H1 (cell line): ENCODE data around the gene ABCA9. TPM values are rescaled to one million over a fixed set of nuclear protein-coding genes. Genes with fewer than 3 reads are reported as not detected.

Experiments
- CTCF ChIA-PET: fragments of 300-600 bp; sonication (Branson Sonifier 250); formaldehyde crosslinking; loops from one replicate; lab custom pipeline; 2021; ENCODE audit not compliant: partially characterized antibody; lab: Charles Lee
- POLR2A ChIA-PET: fragments of 300-600 bp; sonication (Branson Sonifier 250); formaldehyde crosslinking; loops from one replicate; lab custom pipeline; 2021; ENCODE audit warnings: inconsistent platforms; ENCODE audit not compliant: partially characterized antibody; lab: Charles Lee
- DNase-seq, 2 experiments: peaks; one replicate each; pipeline versions ENCODE4 v3.0.0 to v3.0.0-alpha.2; 2010 to 2022; ENCODE audit warnings: low spot score in 2 of 2, low read depth in 1 of 2, mixed read lengths in 1 of 2
- FAIRE-seq: peaks from 2 replicates; lab custom pipeline; 2011; peaks lifted over from hg19 to GRCh38; lab: Jason Lieb, UNC
- H2AFZ ChIP-seq: 2 replicates; pipeline ENCODE4 v1.8.1; 2012; ENCODE audit warnings: low read length, inconsistent platforms
- H2AK5ac ChIP-seq: 2 replicates; pipeline ENCODE4 v1.6.1; 2013; ENCODE audit warnings: low read depth, low read length
- H2BK120ac ChIP-seq: replicated peaks from 2 replicates; pipeline ENCODE3; 2013; ENCODE audit warnings: low read depth, low read length, inconsistent platforms
- H2BK12ac ChIP-seq: 2 replicates; pipeline ENCODE4 v1.6.1; 2013; ENCODE audit warnings: low read depth, low read length
- H2BK15ac ChIP-seq: 2 replicates; pipeline ENCODE4 v1.6.1; 2013; ENCODE audit warnings: low read length
- H2BK20ac ChIP-seq: 2 replicates; pipeline ENCODE4 v1.6.1; 2013; ENCODE audit warnings: low read length
- H2BK5ac ChIP-seq: 2 replicates; pipeline ENCODE4 v1.6.1; 2013; ENCODE audit warnings: low read depth, low read length
- H3K14ac ChIP-seq: 2 replicates; pipeline ENCODE4 v1.6.1; 2013; ENCODE audit warnings: inconsistent platforms; ENCODE audit not compliant: insufficient read length
- H3K18ac ChIP-seq: 2 replicates; pipeline ENCODE4 v1.6.1; 2013; ENCODE audit warnings: low read length; ENCODE audit errors: extremely low read depth
- H3K23ac ChIP-seq: 2 replicates; pipeline ENCODE4 v1.6.1; 2013; ENCODE audit warnings: inconsistent platforms; ENCODE audit not compliant: insufficient read length
- H3K23me2 ChIP-seq: 2 replicates; pipeline ENCODE4 v1.6.1; 2013; ENCODE audit warnings: low read depth, low read length
- H3K27ac ChIP-seq: 2 replicates; pipeline ENCODE4 v1.6.1; 2011; ENCODE audit warnings: low read depth, low read length, inconsistent platforms
- H3K27me3 ChIP-seq, 4 experiments: replicated peaks in 1 of 4; 1 replicate in 1 of 4; 2 replicates in 3 of 4; pipeline versions ENCODE4 v1.6.1 to v1.8.1; 2011 to 2013; ENCODE audit warnings: low read length in 3 of 4, mild to moderate bottlenecking in 3 of 4, inconsistent platforms in 2 of 4, mixed read lengths in 2 of 4, moderate library complexity in 1 of 4; ENCODE audit not compliant: control insufficient read depth in 3 of 4, insufficient read depth in 3 of 4; ENCODE audit errors: extremely low read depth in 1 of 4
- H3K36me3 ChIP-seq, 4 experiments: 2 replicates each; pipeline versions ENCODE4 v1.6.1 to v1.8.1; 2011 to 2013; ENCODE audit warnings: mild to moderate bottlenecking in 4 of 4, low read length in 3 of 4, moderate library complexity in 2 of 4, control low read depth in 1 of 4, inconsistent platforms in 1 of 4; ENCODE audit not compliant: insufficient read depth in 4 of 4, control insufficient read depth in 2 of 4
- H3K4ac ChIP-seq: replicated peaks from 2 replicates; pipeline ENCODE3; 2013; ENCODE audit warnings: low read length, low read depth, mixed read lengths, inconsistent platforms; ENCODE audit not compliant: insufficient read length
- H3K4me1 ChIP-seq, 4 experiments: replicated peaks in 1 of 4; 1 replicate in 1 of 4; 2 replicates in 3 of 4; pipeline versions ENCODE4 v1.6.1 to v1.8.1; 2011 to 2013; ENCODE audit warnings: low read length in 3 of 4, inconsistent platforms in 2 of 4, mixed read lengths in 1 of 4; ENCODE audit not compliant: insufficient read depth in 4 of 4, control insufficient read depth in 3 of 4
- H3K4me2 ChIP-seq, 2 experiments: 2 replicates each; pipeline versions ENCODE4 v1.6.1 to v1.8.1; 2011 to 2013; ENCODE audit warnings: low read depth in 2 of 2, low read length in 2 of 2, control low read depth in 1 of 2, inconsistent platforms in 1 of 2, mild to moderate bottlenecking in 1 of 2; ENCODE audit not compliant: insufficient read depth in 1 of 2
- H3K4me3 ChIP-seq, 4 experiments: fragments of 200-600, 300-600 bp in 1 of 4; sonication (generic), shearing (Covaris generic), sonication (Bioruptor Twin) in 1 of 4; 2 replicates each; pipeline versions ENCODE4 v1.5.1 to v1.8.1; 2011 to 2016; ENCODE audit warnings: low read length in 4 of 4, low read depth in 3 of 4, control low read depth in 2 of 4, inconsistent platforms in 2 of 4, mild to moderate bottlenecking in 2 of 4, mixed read lengths in 1 of 4, moderate library complexity in 1 of 4; ENCODE audit not compliant: insufficient read depth in 2 of 4; ENCODE audit errors: extremely low read depth in 1 of 4
- H3K56ac ChIP-seq: replicated peaks from 2 replicates; pipeline ENCODE3; 2013; ENCODE audit warnings: low read depth, mild to moderate bottlenecking, mixed read lengths, low read length, inconsistent platforms; ENCODE audit not compliant: insufficient read length
- H3K79me1 ChIP-seq: 2 replicates; pipeline ENCODE4 v1.6.1; 2013; ENCODE audit warnings: low read depth, low read length, control low read depth
- H3K79me2 ChIP-seq, 2 experiments: 2 replicates each; pipeline versions ENCODE4 v1.6.1 to v1.8.1; 2012 to 2013; ENCODE audit warnings: low read length in 2 of 2, mild to moderate bottlenecking in 2 of 2, inconsistent platforms in 1 of 2; ENCODE audit not compliant: insufficient read depth in 2 of 2, control insufficient read depth in 1 of 2
- H3K9ac ChIP-seq, 4 experiments: replicated peaks in 1 of 4; 1 replicate in 1 of 4; 2 replicates in 3 of 4; pipeline versions ENCODE4 v1.6.1 to v1.8.1; 2011 to 2013; ENCODE audit warnings: low read depth in 3 of 4, low read length in 3 of 4, control low read depth in 2 of 4, mild to moderate bottlenecking in 2 of 4, moderate library complexity in 2 of 4, inconsistent platforms in 1 of 4; ENCODE audit errors: extremely low read depth in 1 of 4
- H3K9me3 ChIP-seq, 2 experiments: 2 replicates each; pipeline versions ENCODE4 v1.6.1 to v1.8.1; 2012 to 2013; ENCODE audit warnings: mild to moderate bottlenecking in 2 of 2, moderate library complexity in 2 of 2, control low read depth in 1 of 2, inconsistent platforms in 1 of 2, low read depth in 1 of 2, low read length in 1 of 2, mixed read lengths in 1 of 2; ENCODE audit not compliant: insufficient read depth in 2 of 2
- H4K20me1 ChIP-seq, 2 experiments: replicated peaks in 1 of 2; 2 replicates each; pipeline versions ENCODE3 to v1.8.1; 2011 to 2013; ENCODE audit warnings: inconsistent platforms in 2 of 2, low read length in 2 of 2, mild to moderate bottlenecking in 1 of 2; ENCODE audit not compliant: insufficient read depth in 2 of 2, control insufficient read depth in 1 of 2
- H4K5ac ChIP-seq: 2 replicates; pipeline ENCODE4 v1.6.1; 2013; ENCODE audit warnings: low read length, low read depth, mixed read lengths, inconsistent platforms; ENCODE audit not compliant: insufficient read length
- H4K8ac ChIP-seq: 2 replicates; pipeline ENCODE4 v1.8.0; 2013; ENCODE audit warnings: mild to moderate bottlenecking, moderate library complexity, low read length, inconsistent platforms; ENCODE audit not compliant: insufficient read depth; ENCODE audit errors: extremely low read depth
- H4K91ac ChIP-seq: replicated peaks from 2 replicates; pipeline ENCODE3; 2013; ENCODE audit warnings: low read length, mixed read lengths, inconsistent platforms; ENCODE audit not compliant: insufficient read length
- ASH2L ChIP-seq: fragments of 200-600, 300-600 bp; sonication (generic); IDR thresholded peaks from one replicate; pipeline ENCODE4 v1.7.1; 2017; ENCODE audit warnings: low read length
- CTBP2 ChIP-seq: IDR thresholded peaks from 2 replicates; pipeline ENCODE4 v1.7.0; 2011; ENCODE audit warnings: borderline replicate concordance, mild to moderate bottlenecking, moderate library complexity, mixed read lengths, low read length; ENCODE audit not compliant: insufficient read depth, insufficient read length
- CTCF ChIP-seq, 3 experiments: IDR thresholded peaks; 1 replicate in 2 of 3; 2 replicates in 1 of 3; pipeline versions ENCODE4 v1.5.1 to v1.6.1; 2011; ENCODE audit warnings: low read length in 3 of 3, mild to moderate bottlenecking in 3 of 3, inconsistent platforms in 2 of 3, low read depth in 1 of 3, moderate library complexity in 1 of 3; ENCODE audit not compliant: insufficient read depth in 1 of 3; ENCODE audit errors: control extremely low read depth in 1 of 3
- GABPA ChIP-seq: IDR thresholded peaks from 2 replicates; pipeline ENCODE4 v1.6.1; 2011; ENCODE audit warnings: mild to moderate bottlenecking, low read length, moderate library complexity, borderline replicate concordance; ENCODE audit not compliant: insufficient read depth
- MAX ChIP-seq: IDR thresholded peaks from 2 replicates; pipeline ENCODE4 v1.6.1; 2012; ENCODE audit warnings: inconsistent platforms
- POLR2A ChIP-seq, 2 experiments: IDR thresholded peaks; 1 replicate in 1 of 2; 2 replicates in 1 of 2; pipeline ENCODE4 v1.6.1; 2011; ENCODE audit warnings: low read depth in 2 of 2, low read length in 2 of 2, mild to moderate bottlenecking in 2 of 2; ENCODE audit errors: control extremely low read depth in 1 of 2
- SP1 ChIP-seq: IDR thresholded peaks from 2 replicates; pipeline ENCODE4 v1.6.1; 2011; ENCODE audit warnings: low read depth, low read length
- SRF ChIP-seq: IDR thresholded peaks from 2 replicates; pipeline ENCODE4 v1.6.1; 2011; ENCODE audit warnings: mild to moderate bottlenecking, low read depth, low read length, moderate library complexity
- TAF7 ChIP-seq: optimal IDR thresholded peaks from 2 replicates; pipeline ENCODE3; 2011; ENCODE audit warnings: low read depth, mild to moderate bottlenecking, inconsistent platforms, low read length, moderate library complexity, borderline replicate concordance
- TCF12 ChIP-seq: IDR thresholded peaks from 2 replicates; pipeline ENCODE4 v1.6.1; 2011; ENCODE audit warnings: low read depth, mild to moderate bottlenecking, low read length
- WGBS, 2 experiments: shearing (Covaris generic) in 1 of 2; methylation state at CpG; one replicate each; pipeline versions ENCODE4 v1.1.6 to v1.1.7; 2013 to 2015; ENCODE audit warnings: low lambda C conversion rate in 2 of 2, mixed read lengths in 2 of 2, inconsistent platforms in 1 of 2, low coverage in 1 of 2, missing lambda C conversion rate in 1 of 2; ENCODE audit not compliant: insufficient replicate concordance in 2 of 2, insufficient coverage in 1 of 2, insufficient read length in 1 of 2; ENCODE audit errors: extremely low coverage in 1 of 2, missing lambda C conversion rate in 1 of 2; 5-methylcytosine and 5-hydroxymethylcytosine counted together
- polyA plus RNA-seq, 7 experiments: library from polyadenylated mRNA; depleted of rRNA in 3 of 7; stranded (reverse) in 5 of 7; unstranded in 2 of 7; fragments of >200 nt in 5 of 7; fragments of 200-250 nt in 2 of 7; gene quantifications; 1 replicate in 5 of 7; 2 replicates in 1 of 7; 4 replicates in 1 of 7; pipeline versions ENCODE4 v1.2.1 to v1.2.3, GENCODE V29; 2011 to 2013; ENCODE audit warnings: missing spikeins in 2 of 7, mixed read lengths in 2 of 7
- total RNA-seq: library from RNA; stranded (reverse); fragmentation: NEBNext Ultra II Directional; extraction: Animal tissue kit (Norgen Biotek cat#: 25700); gene quantifications from 2 replicates; pipeline ENCODE4 v1.2.1, GENCODE V29; 2021

ABCA9 gene
- total and polyA plus RNA-seq, 2 of the 8 experiments (the other 6 are each of a cell fraction or from before 2014, with no cell fraction given): not detected

DNA sequence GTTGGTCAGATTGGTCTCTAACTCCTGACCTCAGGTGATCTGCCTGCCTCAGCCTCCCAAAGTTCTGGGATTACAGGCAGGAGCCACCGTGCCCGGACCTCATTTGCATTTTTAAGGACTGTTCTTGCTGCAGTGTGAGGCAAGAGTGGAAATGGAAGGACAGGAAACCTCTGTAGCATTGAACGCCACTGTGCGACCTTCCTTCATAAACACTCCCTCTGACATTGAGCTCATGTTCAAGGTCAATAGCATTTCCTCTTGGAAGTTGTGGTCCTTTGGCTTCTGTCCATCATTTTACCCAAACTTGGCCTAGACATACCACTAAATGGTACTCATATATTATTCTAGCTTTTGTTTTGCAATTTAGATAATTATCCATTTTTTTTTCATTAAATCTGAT lies 72.8 kb downstream of the ABCA9 start:
- H3K4ac ChIP-seq: no peak overlapping the region
- no peaks in the 10 kb centered on the region for H3K4me1 ChIP-seq
- no peak overlapping the region for H2BK20ac ChIP-seq
- H3K27me3 ChIP-seq: no peaks in the 10 kb centered on the region
- H3K4me3 ChIP-seq: no peak overlapping the region
- DNase-seq (no peak), FAIRE-seq (no peak)
- H2BK5ac ChIP-seq: no peak overlapping the region
- POLR2A ChIA-PET: interaction anchor here (0.9 kb wide), 1 partner anchor 72 kb away, joined by 3 read pairs; no protein-coding TSS in a partner anchor
- CTCF ChIA-PET: no interaction called here
- H3K9ac ChIP-seq: no peak overlapping the region
- no peak overlapping the region for H3K14ac ChIP-seq
- TF ChIP-seq SRF: no peak
- no peak for TF ChIP-seq POLR2A (IDR thresholded peaks at IDR 0.05; ENCODE audit: control extremely low read depth in 1 of 2, low read depth in 2 of 2, low read length in 2 of 2)
- TF ChIP-seq GABPA: no peak
- TF ChIP-seq SP1: no peak
- TF ChIP-seq ASH2L: no peak
- TF ChIP-seq MAX: no peak
- TF ChIP-seq TAF7: no peak
- no peak for TF ChIP-seq CTCF (IDR thresholded peaks at IDR 0.05; ENCODE audit: control extremely low read depth in 1 of 3, insufficient read depth in 1 of 3, low read depth in 1 of 3, low read length in 3 of 3)
- no peak for TF ChIP-seq CTBP2
- no peak for TF ChIP-seq TCF12
- H3K23ac ChIP-seq: no peak overlapping the region
- no peak overlapping the region for H3K56ac ChIP-seq
- no peaks in the 10 kb centered on the region for H4K20me1 ChIP-seq
- H4K8ac ChIP-seq: no peak overlapping the region
- 92% methylated on average over 4 of the region's 4 CpGs; no CpG with 5 or more reads in 1 of the 2 experiments for WGBS, 2 experiments
- no peak overlapping the region for H4K5ac ChIP-seq
- H2BK15ac ChIP-seq: no peak overlapping the region
- H3K23me2 ChIP-seq: no peaks in the 10 kb centered on the region
- no peak overlapping the region for H3K27ac ChIP-seq
- H2BK12ac ChIP-seq: no peak overlapping the region
- H3K79me1 ChIP-seq: no peaks in the 10 kb centered on the region
- H3K36me3 ChIP-seq: no peaks in the 10 kb centered on the region
- H2AFZ ChIP-seq: no peak overlapping the region
- no peak overlapping the region for H3K4me2 ChIP-seq
- H2AK5ac ChIP-seq: no peak overlapping the region
- no peak overlapping the region for H2BK120ac ChIP-seq
- H3K9me3 ChIP-seq: no peaks in the 10 kb centered on the region
- H3K79me2 ChIP-seq: no peaks in the 10 kb centered on the region
- no peak overlapping the region for H4K91ac ChIP-seq
- no peak overlapping the region for H3K18ac ChIP-seq
